Measurements from ENCODE around the gene DDAH1.

GRCh38 chr1:85339089-85339488, 125.9 kb downstream of the DDAH1 start:
- no peak for TF ChIP-seq POLR2A (IDR thresholded peaks at IDR 0.05)
- no peak for TF ChIP-seq CTCF (IDR thresholded peaks at IDR 0.05)
